ENCODE data around the gene COBL. TPM values are rescaled to one million over a fixed set of nuclear protein-coding genes. Genes with fewer than 3 reads are reported as not detected.

COBL gene
- polyA plus RNA-seq, 1 donor (not counting 4 experiments of a cell fraction or from before 2014, with no cell fraction given) = 4.5 TPM

GRCh38 chr7:51113962-51114361, 202.6 kb downstream of the COBL start:
- Histone ChIP-seq H3K9me3 (ENCODE audit: control insufficient read depth, low read depth, low read length) (no peaks in the 10 kb centered on the region), H3K4me3 (ENCODE audit: control insufficient read depth in 2 of 3, extremely low read depth in 1 of 3, insufficient read depth in 2 of 3, low read depth in 1 of 3, low read length in 3 of 3) (no peak overlapping the region), H3K36me3 (ENCODE audit: control insufficient read depth in 2 of 2, extremely low read depth in 1 of 2, insufficient read depth in 2 of 2, low read length in 2 of 2) (no peaks in the 10 kb centered on the region), H3K4me1 (ENCODE audit: control insufficient read depth, extremely low read depth, insufficient read depth, low read length) (no peaks in the 10 kb centered on the region), H3K9me1 (ENCODE audit: control insufficient read depth, extremely low read depth, insufficient read depth, low read length) (no peaks in the 10 kb centered on the region), H3K4me2 (ENCODE audit: control insufficient read depth, extremely low read depth, insufficient read depth, low read depth, low read length) (no peak overlapping the region), H4K20me1 (ENCODE audit: control insufficient read depth, extremely low read depth, insufficient read depth, low read length) (no peaks in the 10 kb centered on the region), H3K27me3 (ENCODE audit: control insufficient read depth, extremely low read depth, insufficient read depth, low read length) (no peaks in the 10 kb centered on the region), H3K79me2 (ENCODE audit: control insufficient read depth, insufficient read depth, low read length) (no peaks in the 10 kb centered on the region), H2AFZ (ENCODE audit: control insufficient read depth, low read length) (no peak overlapping the region), H3K9ac (ENCODE audit: control insufficient read depth, extremely low read depth, insufficient read depth, low read length) (no peak overlapping the region), H3K27ac (ENCODE audit: control insufficient read depth, insufficient read depth, low read length) (no peak overlapping the region)
- TF ChIP-seq EZH2 (IDR thresholded peaks at IDR 0.05; ENCODE audit: low read length) (no peak), CTCF (optimal IDR thresholded peaks at IDR 0.05 in 1 of 3, IDR thresholded peaks at IDR 0.05 in 1 of 3, conservative IDR thresholded peaks at IDR 0.05 in 1 of 3; ENCODE audit: extremely low read depth in 1 of 3, insufficient read depth in 2 of 3, low read length in 3 of 3) (no peak)
- DNase-seq (ENCODE audit: low read depth, low spot score) (no peak), FAIRE-seq (no peak)
- dilution Hi-C loops (cut with MboI; ENCODE audit: extremely low pct_ligation_motif_present, low sequenced_read_pairs) = no loop called here

GRCh38 chr7:51113560-51113959, 203.0 kb downstream of the COBL start:
- dilution Hi-C loops (cut with MboI; ENCODE audit: extremely low pct_ligation_motif_present, low sequenced_read_pairs) = no loop called here
- Histone ChIP-seq H2AFZ (ENCODE audit: control insufficient read depth, low read length) (no peak overlapping the region), H3K79me2 (ENCODE audit: control insufficient read depth, insufficient read depth, low read length) (no peaks in the 10 kb centered on the region), H3K27ac (ENCODE audit: control insufficient read depth, insufficient read depth, low read length) (no peak overlapping the region), H3K9me1 (ENCODE audit: control insufficient read depth, extremely low read depth, insufficient read depth, low read length) (no peaks in the 10 kb centered on the region), H3K4me1 (ENCODE audit: control insufficient read depth, extremely low read depth, insufficient read depth, low read length) (no peaks in the 10 kb centered on the region), H3K4me2 (ENCODE audit: control insufficient read depth, extremely low read depth, insufficient read depth, low read depth, low read length) (no peak overlapping the region), H3K9me3 (ENCODE audit: control insufficient read depth, low read depth, low read length) (no peaks in the 10 kb centered on the region), H3K27me3 (ENCODE audit: control insufficient read depth, extremely low read depth, insufficient read depth, low read length) (no peaks in the 10 kb centered on the region), H3K4me3 (ENCODE audit: control insufficient read depth in 2 of 3, extremely low read depth in 1 of 3, insufficient read depth in 2 of 3, low read depth in 1 of 3, low read length in 3 of 3) (no peak overlapping the region), H4K20me1 (ENCODE audit: control insufficient read depth, extremely low read depth, insufficient read depth, low read length) (no peaks in the 10 kb centered on the region), H3K36me3 (ENCODE audit: control insufficient read depth in 2 of 2, extremely low read depth in 1 of 2, insufficient read depth in 2 of 2, low read length in 2 of 2) (no peaks in the 10 kb centered on the region), H3K9ac (ENCODE audit: control insufficient read depth, extremely low read depth, insufficient read depth, low read length) (no peak overlapping the region)
- DNase-seq (ENCODE audit: low read depth, low spot score) (no peak), FAIRE-seq (no peak)
- TF ChIP-seq CTCF (optimal IDR thresholded peaks at IDR 0.05 in 1 of 3, IDR thresholded peaks at IDR 0.05 in 1 of 3, conservative IDR thresholded peaks at IDR 0.05 in 1 of 3; ENCODE audit: extremely low read depth in 1 of 3, insufficient read depth in 2 of 3, low read length in 3 of 3) = no peak
- TF ChIP-seq EZH2 (IDR thresholded peaks at IDR 0.05; ENCODE audit: low read length) = no peak
